K562 treated with DMSO at 1 percent for 24 hours (cell line): ENCODE results near the gene CEACAM6. TPM values are rescaled to one million over a fixed set of nuclear protein-coding genes. Genes with fewer than 3 reads are reported as not detected.

Experiments
- total RNA-seq: library from RNA; unstranded; fragments of 300-600 nt; gene quantifications from 2 replicates; pipeline ENCODE4 v1.2.3, GENCODE V29; 2022; ENCODE audit warnings: low read depth; ENCODE audit not compliant: insufficient read depth

CEACAM6 gene
- not detected in 2 replicates for total RNA-seq

GRCh38 chr19:41755328-41755913 is at the start of gene CEACAM6:
TSS of gene CEACAM6 (plus strand) at chr19:41755530. CDS start at chr19:41755639, 109 bp downstream.

DNA sequence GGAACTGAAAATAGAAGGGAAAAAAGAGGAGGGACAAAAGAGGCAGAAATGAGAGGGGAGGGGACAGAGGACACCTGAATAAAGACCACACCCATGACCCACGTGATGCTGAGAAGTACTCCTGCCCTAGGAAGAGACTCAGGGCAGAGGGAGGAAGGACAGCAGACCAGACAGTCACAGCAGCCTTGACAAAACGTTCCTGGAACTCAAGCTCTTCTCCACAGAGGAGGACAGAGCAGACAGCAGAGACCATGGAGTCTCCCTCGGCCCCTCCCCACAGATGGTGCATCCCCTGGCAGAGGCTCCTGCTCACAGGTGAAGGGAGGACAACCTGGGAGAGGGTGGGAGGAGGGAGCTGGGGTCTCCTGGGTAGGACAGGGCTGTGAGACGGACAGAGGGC is 46.8 kb upstream of the CEACAM6 start, which contains the start of gene CEACAM5:
CEACAM5 (plus strand) TSS at position 146 of the 400 bp plus-strand sequence; CDS start at position 252, 106 bp downstream.

GRCh38 chr19:41796362-41796761 is 41.0 kb downstream of the CEACAM6 start, which contains the start of gene CEACAM3:
TSS of gene CEACAM3 (plus strand) at chr19:41796587. CDS start at chr19:41796678, 91 bp downstream.

Other genes with a start within 250 kb of the CEACAM6 start
- gene CEACAM21, start 179.4 kb upstream of the CEACAM6 start, total RNA-seq, result 1.2 and 1.6 TPM in 2 replicates
- gene CEACAM4, start 128.5 kb upstream of the CEACAM6 start, total RNA-seq, result not detected in 2 replicates
- gene CEACAM7, start 67.3 kb upstream of the CEACAM6 start, total RNA-seq, result not detected in 2 replicates
- gene CEACAM5, start 46.9 kb upstream of the CEACAM6 start, total RNA-seq, result not detected in 2 replicates
- gene CEACAM3, start 41.1 kb downstream of the CEACAM6 start, total RNA-seq, result not detected in 2 replicates
- not detected in 2 replicates for gene LYPD4, start 89.2 kb downstream of the CEACAM6 start, total RNA-seq
- not detected in 2 replicates for gene DMRTC2, start 89.5 kb downstream of the CEACAM6 start, total RNA-seq
- 4,149 and 4,184 TPM in 2 replicates for gene RPS19, start 104.7 kb downstream of the CEACAM6 start, total RNA-seq
- gene CD79A, start 121.7 kb downstream of the CEACAM6 start, total RNA-seq, result 0.39 and 0.59 TPM in 2 replicates
- gene ARHGEF1, start 127.7 kb downstream of the CEACAM6 start, total RNA-seq, result 131 and 143 TPM in 2 replicates
- 0.82 and 1.1 TPM in 2 replicates for gene ERFL, start 172.9 kb downstream of the CEACAM6 start, total RNA-seq
- 194 and 196 TPM in 2 replicates for gene RABAC1, start 203.8 kb downstream of the CEACAM6 start, total RNA-seq
- 0.96 and 1.1 TPM in 2 replicates for gene ATP1A3, start 238.7 kb downstream of the CEACAM6 start, total RNA-seq